Right lobe of liver (tissue), 4 donors: Measurements from ENCODE around the gene RBM19.

Source experiments
- POLR2A ChIP-seq: fragments of 450-650 bp; IDR thresholded peaks from one replicate; pipeline ENCODE4 v1.6.1; 2017; ENCODE audit warnings: antibody characterized with exemption, mild to moderate bottlenecking
- TF ChIP-seq, protein P1 (sequence below), 4 donors: fragments of 200-600 bp in 3 of 4; fragments of 450-650 bp in 1 of 4; IDR thresholded peaks; one replicate each; pipeline versions ENCODE4 v1.5.1 to v1.8.0; 2016 to 2022; ENCODE audit warnings: antibody characterized with exemption in 4 of 4, mild to moderate bottlenecking in 2 of 4
- donor health status: DM: no; HTN: no; CAD: no.
- donor health status: DM: no; HTN: no; CAD: no.
- donor health status: DM: no; HTN: yes; CAD: no.

DNA sequence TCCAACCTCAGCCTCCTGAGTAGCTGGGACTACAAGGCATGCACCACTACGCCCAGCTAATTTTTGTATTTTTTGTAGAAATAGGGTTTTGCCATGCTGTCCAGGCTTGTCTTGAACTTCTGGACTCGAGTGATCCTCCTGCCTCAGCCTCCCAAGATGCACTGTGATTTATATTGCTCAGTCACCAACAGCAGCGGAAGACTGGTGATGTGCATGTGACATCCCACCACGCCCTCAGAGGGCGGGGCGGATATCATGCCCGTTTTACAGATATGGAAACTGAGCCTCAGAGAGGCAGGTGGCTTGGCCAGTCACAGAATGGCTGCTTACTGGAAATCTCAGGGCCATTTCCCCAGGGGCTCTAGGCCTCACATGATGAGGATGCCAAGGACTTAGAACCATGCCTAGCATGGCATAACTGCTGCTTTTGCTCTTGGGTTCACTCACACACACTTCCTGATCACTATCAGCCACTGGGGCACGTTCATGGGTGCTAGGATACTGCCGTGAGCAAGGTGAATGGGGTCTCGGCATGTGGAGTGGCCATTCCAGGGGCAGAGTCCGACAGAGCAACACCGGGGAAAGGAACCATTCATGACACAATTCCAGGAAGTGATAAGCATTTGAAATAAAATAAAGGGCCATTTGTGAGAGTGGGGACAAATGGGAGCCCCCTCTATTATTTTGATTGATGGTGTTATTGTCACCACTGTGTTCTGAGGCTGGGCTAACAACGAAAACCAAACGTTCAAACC, 31.9 kb downstream of the RBM19 start:
- TF ChIP-seq, protein P1, sequence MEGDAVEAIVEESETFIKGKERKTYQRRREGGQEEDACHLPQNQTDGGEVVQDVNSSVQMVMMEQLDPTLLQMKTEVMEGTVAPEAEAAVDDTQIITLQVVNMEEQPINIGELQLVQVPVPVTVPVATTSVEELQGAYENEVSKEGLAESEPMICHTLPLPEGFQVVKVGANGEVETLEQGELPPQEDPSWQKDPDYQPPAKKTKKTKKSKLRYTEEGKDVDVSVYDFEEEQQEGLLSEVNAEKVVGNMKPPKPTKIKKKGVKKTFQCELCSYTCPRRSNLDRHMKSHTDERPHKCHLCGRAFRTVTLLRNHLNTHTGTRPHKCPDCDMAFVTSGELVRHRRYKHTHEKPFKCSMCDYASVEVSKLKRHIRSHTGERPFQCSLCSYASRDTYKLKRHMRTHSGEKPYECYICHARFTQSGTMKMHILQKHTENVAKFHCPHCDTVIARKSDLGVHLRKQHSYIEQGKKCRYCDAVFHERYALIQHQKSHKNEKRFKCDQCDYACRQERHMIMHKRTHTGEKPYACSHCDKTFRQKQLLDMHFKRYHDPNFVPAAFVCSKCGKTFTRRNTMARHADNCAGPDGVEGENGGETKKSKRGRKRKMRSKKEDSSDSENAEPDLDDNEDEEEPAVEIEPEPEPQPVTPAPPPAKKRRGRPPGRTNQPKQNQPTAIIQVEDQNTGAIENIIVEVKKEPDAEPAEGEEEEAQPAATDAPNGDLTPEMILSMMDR (IDR thresholded peaks at IDR 0.05), result no peak
- TF ChIP-seq POLR2A, result no peak
